Panc1 (cell line): ENCODE measurements around the gene KIF26B.

ENCODE experiments used
- POLR2AphosphoS5 ChIP-seq: IDR thresholded peaks from 2 replicates; pipeline ENCODE4 v1.6.1; 2012; ENCODE audit warnings: mild to moderate bottlenecking, low read depth, low read length, moderate library complexity
- TF ChIP-seq, protein P1 (sequence below): fragments of 450-650 bp; IDR thresholded peaks from 2 replicates; pipeline ENCODE4 v1.5.1; 2017; ENCODE audit warnings: mild to moderate bottlenecking

- TF ChIP-seq POLR2AphosphoS5: no peak
- TF ChIP-seq, protein P1, sequence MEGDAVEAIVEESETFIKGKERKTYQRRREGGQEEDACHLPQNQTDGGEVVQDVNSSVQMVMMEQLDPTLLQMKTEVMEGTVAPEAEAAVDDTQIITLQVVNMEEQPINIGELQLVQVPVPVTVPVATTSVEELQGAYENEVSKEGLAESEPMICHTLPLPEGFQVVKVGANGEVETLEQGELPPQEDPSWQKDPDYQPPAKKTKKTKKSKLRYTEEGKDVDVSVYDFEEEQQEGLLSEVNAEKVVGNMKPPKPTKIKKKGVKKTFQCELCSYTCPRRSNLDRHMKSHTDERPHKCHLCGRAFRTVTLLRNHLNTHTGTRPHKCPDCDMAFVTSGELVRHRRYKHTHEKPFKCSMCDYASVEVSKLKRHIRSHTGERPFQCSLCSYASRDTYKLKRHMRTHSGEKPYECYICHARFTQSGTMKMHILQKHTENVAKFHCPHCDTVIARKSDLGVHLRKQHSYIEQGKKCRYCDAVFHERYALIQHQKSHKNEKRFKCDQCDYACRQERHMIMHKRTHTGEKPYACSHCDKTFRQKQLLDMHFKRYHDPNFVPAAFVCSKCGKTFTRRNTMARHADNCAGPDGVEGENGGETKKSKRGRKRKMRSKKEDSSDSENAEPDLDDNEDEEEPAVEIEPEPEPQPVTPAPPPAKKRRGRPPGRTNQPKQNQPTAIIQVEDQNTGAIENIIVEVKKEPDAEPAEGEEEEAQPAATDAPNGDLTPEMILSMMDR: no peak
These were observed 139.2 kb downstream of the KIF26B start for GRCh38 chr1:245294020-245294419.
